Nephron (organoid): ENCODE results near the gene CDC5L.

Experiments used
- H3K27ac Mint-ChIP-seq, 3 experiments: 2 replicates each; pipeline ENCODE4 v1.8.0; 2020; ENCODE audit warnings: mixed read lengths in 3 of 3, mild to moderate bottlenecking in 2 of 3, moderate library complexity in 1 of 3
- H3K27me3 Mint-ChIP-seq: 2 replicates; pipeline ENCODE4 v1.8.0; 2021; ENCODE audit warnings: low read depth, mild to moderate bottlenecking, moderate library complexity, mixed read lengths
- H3K36me3 Mint-ChIP-seq: 2 replicates; pipeline ENCODE4 v1.8.0; 2020; ENCODE audit warnings: low read depth, mixed read lengths
- H3K4me1 Mint-ChIP-seq: 2 replicates; pipeline ENCODE4 v1.8.0; 2020; ENCODE audit warnings: mixed read lengths
- H3K4me3 Mint-ChIP-seq, 3 experiments: 2 replicates each; pipeline ENCODE4 v1.8.0; 2020; ENCODE audit warnings: mild to moderate bottlenecking in 3 of 3, mixed read lengths in 3 of 3, moderate library complexity in 2 of 3
- H3K9me3 Mint-ChIP-seq: 2 replicates; pipeline ENCODE4 v1.8.0; 2020; ENCODE audit warnings: mixed read lengths
- CTCF ChIP-seq, 3 experiments: fragments of 200-600 bp; sonication (generic); IDR thresholded peaks; one replicate each; pipeline ENCODE4 v1.5.0; 2021; ENCODE audit warnings: antibody characterized with exemption in 3 of 3; ENCODE audit not compliant: unreplicated experiment in 3 of 3

The CDC5L gene

DNA sequence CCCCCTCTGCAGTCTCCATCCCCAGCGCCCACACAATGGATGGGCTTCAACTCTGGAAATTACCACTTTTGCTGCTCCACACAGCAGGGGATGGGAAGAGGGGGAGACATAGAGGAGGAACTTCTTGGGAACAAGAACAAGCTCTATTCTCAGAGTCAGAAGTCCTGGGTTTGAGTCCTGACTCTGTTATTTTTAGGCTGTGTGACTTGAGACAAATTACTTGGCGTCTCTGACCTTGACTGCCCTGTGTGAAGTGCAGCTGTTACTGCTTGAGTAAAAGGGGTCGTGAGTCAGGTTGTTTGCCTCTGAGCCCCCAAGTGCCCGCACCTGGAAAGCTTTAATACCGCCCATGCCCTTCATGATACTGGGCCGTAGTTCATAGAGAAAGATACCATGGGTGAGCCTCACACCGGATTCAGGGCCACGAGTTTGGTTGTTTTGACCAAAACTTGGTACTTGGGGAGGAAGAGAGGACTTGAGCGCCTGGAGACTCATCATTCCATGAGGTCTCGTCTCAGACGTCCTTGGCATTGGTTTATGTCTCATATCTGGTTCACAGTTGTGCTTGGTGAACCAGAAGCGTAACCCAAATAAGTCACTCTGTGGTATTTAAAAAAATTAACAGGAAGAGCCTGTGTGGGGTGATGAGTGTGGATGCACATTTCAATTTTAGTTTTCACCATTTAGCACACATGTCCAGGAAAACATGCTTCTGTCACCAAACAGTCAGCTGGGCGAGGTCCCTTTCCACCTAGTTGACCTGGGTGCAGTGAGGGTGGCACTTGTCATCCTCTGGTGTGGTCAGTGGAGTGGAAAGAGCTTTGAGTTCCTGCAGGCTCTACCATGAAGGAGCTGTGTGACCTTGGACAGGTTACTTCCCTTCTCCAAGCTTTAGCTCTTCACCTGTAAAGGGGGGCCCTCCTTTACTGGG, 75.6 kb downstream of the CDC5L start:
- Mint-ChIP-seq H3K9me3 (no peaks in the 10 kb centered on the region), H3K4me1 (peaks cover 13% of the 10 kb centered on the region), H3K4me3 (no peak overlapping the region), H3K27me3 (peaks cover 5% of the 10 kb centered on the region), H3K36me3 (no peaks in the 10 kb centered on the region), H3K27ac (no peak overlapping the region)
- TF ChIP-seq CTCF (IDR thresholded peaks at IDR 0.05; ENCODE audit: unreplicated experiment in 3 of 3) = no peak

GRCh38 chr6:44463728-44464450, 76.4 kb downstream of the CDC5L start:
- Mint-ChIP-seq H3K9me3 (no peaks in the 10 kb centered on the region), H3K4me3 (no peak overlapping the region), H3K27ac (peak overlapping the region in 2 of 3 experiments; percentile 50 to 52), H3K4me1 (peaks cover 13% of the 10 kb centered on the region), H3K27me3 (peaks cover 6% of the 10 kb centered on the region), H3K36me3 (no peaks in the 10 kb centered on the region)
- no peak for TF ChIP-seq CTCF (IDR thresholded peaks at IDR 0.05; ENCODE audit: unreplicated experiment in 3 of 3)

DNA sequence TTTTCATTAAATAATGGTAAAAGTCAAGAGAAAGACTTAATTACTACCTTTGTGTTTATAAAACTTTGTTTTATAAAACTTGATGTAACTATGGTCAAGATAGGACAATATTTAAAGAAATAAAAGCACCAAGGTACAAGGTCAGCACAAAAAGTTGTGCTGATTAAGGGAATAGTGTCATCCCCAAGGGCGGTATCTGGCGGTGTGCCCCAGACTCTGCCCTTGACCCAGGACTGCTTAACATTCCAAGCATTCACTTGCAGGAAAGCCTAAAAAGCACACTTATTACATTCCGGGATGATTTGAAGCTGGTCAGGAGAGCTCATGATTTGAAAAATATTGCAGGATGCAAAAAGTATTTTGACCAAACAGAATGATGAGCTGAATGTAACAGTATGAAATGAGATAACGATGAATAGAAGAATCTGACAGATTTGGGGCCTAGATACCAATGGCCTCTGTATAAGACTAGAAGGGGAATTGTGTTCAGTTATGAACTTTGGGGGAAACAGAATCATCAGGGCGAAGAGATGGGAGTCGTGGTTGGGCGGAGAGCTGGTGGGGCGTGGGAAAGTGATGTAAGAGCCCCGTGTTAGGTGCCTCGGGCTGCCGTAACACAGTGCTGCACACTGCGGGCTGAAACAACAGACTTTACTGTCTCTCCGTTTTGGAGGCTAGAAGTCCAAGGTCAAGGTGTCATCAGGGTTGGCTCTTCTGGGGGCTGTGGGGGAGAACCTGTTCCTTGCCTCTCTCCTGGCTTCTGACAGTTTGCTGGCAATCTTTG, 77.2 kb downstream of the CDC5L start:
- no peaks in the 10 kb centered on the region for H3K9me3 Mint-ChIP-seq
- TF ChIP-seq CTCF (IDR thresholded peaks at IDR 0.05; ENCODE audit: unreplicated experiment in 3 of 3) = no peak
- peaks cover 13% of the 10 kb centered on the region for H3K4me1 Mint-ChIP-seq
- no peak overlapping the region for H3K4me3 Mint-ChIP-seq
- H3K36me3 Mint-ChIP-seq = no peaks in the 10 kb centered on the region
- H3K27me3 Mint-ChIP-seq = peaks cover 11% of the 10 kb centered on the region
- peak overlapping the region; percentile 3 to 66 (median 50) for H3K27ac Mint-ChIP-seq

GRCh38 chr6:44466955-44467354, 79.4 kb downstream of the CDC5L start:
- peaks cover 18% of the 10 kb centered on the region for H3K4me1 Mint-ChIP-seq
- no peak for TF ChIP-seq CTCF (IDR thresholded peaks at IDR 0.05; ENCODE audit: unreplicated experiment in 3 of 3)
- H3K27ac Mint-ChIP-seq = no peak overlapping the region
- H3K27me3 Mint-ChIP-seq = peaks cover 22% of the 10 kb centered on the region
- no peak overlapping the region for H3K4me3 Mint-ChIP-seq
- no peaks in the 10 kb centered on the region for H3K9me3 Mint-ChIP-seq
- H3K36me3 Mint-ChIP-seq = no peaks in the 10 kb centered on the region

DNA sequence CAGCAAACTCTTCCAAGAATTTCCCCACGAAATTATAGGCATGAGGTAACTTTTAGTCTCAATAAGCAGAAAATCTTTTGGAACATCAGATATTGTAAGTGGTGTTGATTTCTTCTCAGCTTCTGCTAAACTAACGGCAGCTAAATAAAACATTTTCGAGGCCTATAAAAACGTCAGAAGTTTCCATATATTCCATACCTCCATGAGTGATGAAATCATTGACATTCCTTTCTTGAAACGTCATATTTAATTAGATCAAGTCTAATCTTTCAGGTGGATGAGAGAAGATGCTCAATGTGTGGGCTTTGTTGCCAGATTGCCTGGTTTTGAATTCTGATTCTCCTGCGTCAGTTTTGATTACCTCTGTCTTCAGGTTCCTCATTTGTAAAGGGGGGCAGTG, 81.3 kb downstream of the CDC5L start:
- Mint-ChIP-seq H3K36me3 (no peaks in the 10 kb centered on the region), H3K27ac (no peak overlapping the region), H3K4me1 (peaks cover 16% of the 10 kb centered on the region), H3K4me3 (no peak overlapping the region), H3K9me3 (no peaks in the 10 kb centered on the region), H3K27me3 (peaks cover 36% of the 10 kb centered on the region)
- no peak for TF ChIP-seq CTCF (IDR thresholded peaks at IDR 0.05; ENCODE audit: unreplicated experiment in 3 of 3)
